ENCODE measurements around the gene XRCC1.

GRCh38 chr19:43622956-43623355 lies 47.6 kb upstream of the XRCC1 start:
- TF ChIP-seq CTCF (IDR thresholded peaks at IDR 0.05) (no peak), POLR2A (IDR thresholded peaks at IDR 0.05) (no peak)

All from body of pancreas (tissue), 4 donors.